IMR-90 (cell line): Measurements from ENCODE around the gene OSBPL6. TPM values are rescaled to one million over a fixed set of nuclear protein-coding genes. Genes with fewer than 3 reads are reported as not detected.

Experiments
- ATAC-seq: fragments of 200-7000 bp; cut with Tn5 transposase; 2 replicates; pipeline ENCODE4 v1.9.1; 2020; ENCODE audit warnings: low read depth, mild to moderate bottlenecking, moderate library complexity
- BruUV-seq: library from RNA; stranded (reverse); fragments of 400-500 nt; replicated peaks from 2 replicates; lab custom pipeline; 2021; lab: Mats Ljungman, UMichigan
- CTCF ChIA-PET: fragments of 300-600 bp; formaldehyde crosslinking; extraction: SDS; loops from one replicate; lab custom pipeline; 2021; ENCODE audit warnings: antibody characterized with exemption; lab: Yijun Ruan, JAX
- POLR2A ChIA-PET: fragments of 300-600 bp; sonication (Branson Sonifier 250); formaldehyde crosslinking; loops from one replicate; lab custom pipeline; 2022; ENCODE audit warnings: antibody characterized with exemption; ENCODE audit not compliant: unreplicated experiment; lab: Charles Lee
- DNase-seq: peaks from one replicate; pipeline ENCODE4 v3.0.0; 2013
- H2AFZ ChIP-seq: replicated peaks from 2 replicates; pipeline ENCODE3; 2013; ENCODE audit warnings: low read length, mild to moderate bottlenecking; ENCODE audit not compliant: poor library complexity
- H2AK5ac ChIP-seq: 2 replicates; pipeline ENCODE4 v1.6.1; 2013; ENCODE audit warnings: low read depth, low read length, inconsistent platforms
- H2AK9ac ChIP-seq: replicated peaks from 2 replicates; pipeline ENCODE3; 2013; ENCODE audit warnings: mild to moderate bottlenecking, low read depth, low read length, moderate library complexity; ENCODE audit not compliant: poor library complexity
- H2BK120ac ChIP-seq: 2 replicates; pipeline ENCODE4 v1.6.1; 2013; ENCODE audit warnings: low read depth, low read length, inconsistent platforms
- H2BK15ac ChIP-seq: 3 replicates; pipeline ENCODE4 v1.6.1; 2013; ENCODE audit warnings: low read depth, low read length, inconsistent platforms
- H2BK20ac ChIP-seq: 2 replicates; pipeline ENCODE4 v1.6.1; 2013; ENCODE audit warnings: low read depth, mild to moderate bottlenecking, inconsistent platforms, low read length, moderate library complexity
- H2BK5ac ChIP-seq: 2 replicates; pipeline ENCODE4 v1.6.1; 2013; ENCODE audit warnings: mild to moderate bottlenecking, low read depth, low read length, inconsistent platforms; ENCODE audit not compliant: poor library complexity, severe bottlenecking
- H3K14ac ChIP-seq: replicated peaks from 2 replicates; pipeline ENCODE4 v1.6.1; 2013; ENCODE audit warnings: low read depth, low read length, inconsistent platforms
- H3K18ac ChIP-seq: 2 replicates; pipeline ENCODE4 v1.6.1; 2013; ENCODE audit warnings: low read depth, low read length, control low read depth
- H3K23ac ChIP-seq: 2 replicates; pipeline ENCODE4 v1.6.1; 2013; ENCODE audit warnings: low read depth, low read length, inconsistent platforms
- H3K27ac ChIP-seq: 2 replicates; pipeline ENCODE4 v1.5.1; 2013; ENCODE audit warnings: mild to moderate bottlenecking, control low read depth, low read length; ENCODE audit not compliant: insufficient read depth
- H3K27me3 ChIP-seq: 2 replicates; pipeline ENCODE4 v1.6.1; 2013; ENCODE audit warnings: low read length; ENCODE audit not compliant: control insufficient read depth, insufficient read depth
- H3K36me3 ChIP-seq: 2 replicates; pipeline ENCODE4 v1.6.1; 2013; ENCODE audit warnings: low read length, mixed read lengths; ENCODE audit not compliant: control insufficient read depth, insufficient read depth
- H3K4ac ChIP-seq: 2 replicates; pipeline ENCODE4 v1.6.1; 2013; ENCODE audit warnings: low read depth, low read length, inconsistent platforms
- H3K4me1 ChIP-seq: 2 replicates; pipeline ENCODE4 v1.6.1; 2013; ENCODE audit warnings: low read length, mixed read lengths; ENCODE audit not compliant: control insufficient read depth, insufficient read depth
- H3K4me2 ChIP-seq: 2 replicates; pipeline ENCODE4 v1.6.1; 2013; ENCODE audit warnings: low read depth, mild to moderate bottlenecking, control low read depth, low read length, moderate library complexity
- H3K4me3 ChIP-seq: 2 replicates; pipeline ENCODE4 v1.5.1; 2013; ENCODE audit warnings: low read depth, mild to moderate bottlenecking, control low read depth, low read length, moderate library complexity; ENCODE audit not compliant: insufficient read depth
- H3K56ac ChIP-seq: 2 replicates; pipeline ENCODE4 v1.6.1; 2013; ENCODE audit warnings: low read length, inconsistent platforms; ENCODE audit not compliant: insufficient read depth; ENCODE audit errors: extremely low read depth
- H3K79me1 ChIP-seq, 2 experiments: 2 replicates each; pipeline ENCODE4 v1.6.1; 2013; ENCODE audit warnings: low read length in 2 of 2, inconsistent platforms in 1 of 2, low read depth in 1 of 2
- H3K9ac ChIP-seq: 2 replicates; pipeline ENCODE4 v1.6.1; 2013; ENCODE audit warnings: low read depth, low read length, control low read depth
- H3K9me1 ChIP-seq: 2 replicates; pipeline ENCODE4 v1.6.1; 2013; ENCODE audit warnings: low read length, inconsistent platforms; ENCODE audit not compliant: insufficient read depth
- H3K9me3 ChIP-seq: 2 replicates; pipeline ENCODE4 v1.6.1; 2013; ENCODE audit warnings: low read length; ENCODE audit not compliant: control insufficient read depth, insufficient read depth
- H4K20me1 ChIP-seq: 2 replicates; pipeline ENCODE4 v1.6.1; 2013; ENCODE audit warnings: low read length, inconsistent platforms; ENCODE audit not compliant: insufficient read depth
- H4K5ac ChIP-seq: 2 replicates; pipeline ENCODE4 v1.6.1; 2013; ENCODE audit warnings: mild to moderate bottlenecking, low read depth, low read length, control low read depth
- H4K8ac ChIP-seq, 2 experiments: 2 replicates each; pipeline ENCODE4 v1.6.1; 2013; ENCODE audit warnings: low read depth in 2 of 2, low read length in 2 of 2, control low read depth in 1 of 2, inconsistent platforms in 1 of 2
- H4K91ac ChIP-seq: 2 replicates; pipeline ENCODE4 v1.6.1; 2013; ENCODE audit warnings: low read depth, low read length, inconsistent platforms; ENCODE audit not compliant: insufficient read depth
- BHLHE40 ChIP-seq: fragments of 150-350 bp; IDR thresholded peaks from 2 replicates; pipeline ENCODE4 v1.6.1; 2016; ENCODE audit warnings: mild to moderate bottlenecking, low read depth, low read length
- CHD1 ChIP-seq: IDR thresholded peaks from 2 replicates; pipeline ENCODE4 v1.6.1; 2012; ENCODE audit warnings: low read depth, low read length, improper control_type of control experiment
- FOS ChIP-seq: fragments of 150-350 bp; IDR thresholded peaks from 2 replicates; pipeline ENCODE4 v1.6.1; 2016; ENCODE audit warnings: low read depth, low read length
- RFX5 ChIP-seq: IDR thresholded peaks from 2 replicates; pipeline ENCODE4 v1.8.0; 2012; ENCODE audit warnings: low read depth, mild to moderate bottlenecking, low read length, moderate library complexity
- SMC3 ChIP-seq: fragments of 150-350 bp; IDR thresholded peaks from 2 replicates; pipeline ENCODE4 v1.6.1; 2016; ENCODE audit warnings: low read depth, mild to moderate bottlenecking, antibody characterized with exemption, low read length, moderate library complexity
- WGBS, 2 experiments: methylation state at CpG; one replicate each; pipeline versions ENCODE4 v1.1.5 to v1.1.7; 2013; ENCODE audit warnings: missing lambda C conversion rate in 2 of 2; ENCODE audit not compliant: insufficient read length in 1 of 2; ENCODE audit errors: extremely low coverage in 2 of 2; 5-methylcytosine and 5-hydroxymethylcytosine counted together
- dilution Hi-C: fragments of 300-500 bp; cut with HindIII; formaldehyde crosslinking; loops from one replicate; pipeline ENCODE4 v1.14.3; 2018; ENCODE audit warnings: low sequenced_read_pairs; ENCODE audit not compliant: unreplicated experiment
- in situ Hi-C: fragments of 300-500 bp; cut with MboI; formaldehyde crosslinking; loops from 3 replicates; pipeline ENCODE4 v1.14.3; 2019; ENCODE audit warnings: low sequenced_read_pairs, inconsistent platforms, mixed read lengths
- intact Hi-C: fragments of 100-400 bp; cut with micrococcal nuclease; formaldehyde crosslinking; loops from 2 replicates; pipeline ENCODE4 v1.10.0; 2022
- polyA plus RNA-seq, 3 experiments: library from polyadenylated mRNA; depleted of rRNA; stranded (reverse); fragments of >200 nt; gene quantifications; 2 replicates each; pipeline ENCODE4 v1.2.3, GENCODE V29; 2012; ENCODE audit warnings: low replicate concordance in 1 of 3
- total RNA-seq: library from RNA; depleted of rRNA; stranded (reverse); fragments of >200 nt; gene quantifications from 2 replicates; pipeline ENCODE4 v1.2.3, GENCODE V29; 2012
- TF ChIP-seq, protein P1 (sequence below): conservative IDR thresholded peaks from 2 replicates; pipeline ENCODE4 v1.5.1; 2012; ENCODE audit warnings: mild to moderate bottlenecking, low read depth, low read length, improper control_type of control experiment
- TF ChIP-seq, protein P2 (sequence below): fragments of 150-350 bp; IDR thresholded peaks from 2 replicates; pipeline ENCODE4 v1.6.1; 2017; ENCODE audit warnings: mild to moderate bottlenecking, antibody characterized with exemption, low read length, low read depth

The OSBPL6 gene
- total and polyA plus RNA-seq, 2 of the 4 experiments (the other 2 are of a cell fraction) = 3.2 to 3.7 TPM

DNA sequence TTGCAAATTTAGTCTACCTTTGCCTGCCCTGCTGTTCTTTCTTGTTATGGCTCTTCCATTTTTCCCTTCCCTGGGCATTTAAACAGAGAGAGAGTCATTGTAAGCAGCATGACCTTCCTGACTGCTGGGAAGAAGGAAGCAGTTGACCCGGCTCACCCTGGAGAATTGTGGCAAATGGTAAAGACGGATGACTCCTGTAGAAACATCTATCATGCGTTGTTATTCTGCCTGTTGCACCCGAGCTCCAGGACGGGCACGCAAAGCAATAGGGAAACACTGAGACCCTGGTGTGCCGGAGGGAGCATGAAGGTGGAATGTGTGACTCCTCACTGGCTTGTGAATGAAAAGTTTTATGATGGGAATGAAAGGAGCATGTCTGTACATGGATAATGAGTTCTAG lies 113.3 kb downstream of the OSBPL6 start:
- H3K4me1 ChIP-seq = no peaks in the 10 kb centered on the region
- intact Hi-C loops = no loop called here

More for the DNA sequence above, 113.3 kb downstream of the OSBPL6 start:
- TF ChIP-seq, protein P1, sequence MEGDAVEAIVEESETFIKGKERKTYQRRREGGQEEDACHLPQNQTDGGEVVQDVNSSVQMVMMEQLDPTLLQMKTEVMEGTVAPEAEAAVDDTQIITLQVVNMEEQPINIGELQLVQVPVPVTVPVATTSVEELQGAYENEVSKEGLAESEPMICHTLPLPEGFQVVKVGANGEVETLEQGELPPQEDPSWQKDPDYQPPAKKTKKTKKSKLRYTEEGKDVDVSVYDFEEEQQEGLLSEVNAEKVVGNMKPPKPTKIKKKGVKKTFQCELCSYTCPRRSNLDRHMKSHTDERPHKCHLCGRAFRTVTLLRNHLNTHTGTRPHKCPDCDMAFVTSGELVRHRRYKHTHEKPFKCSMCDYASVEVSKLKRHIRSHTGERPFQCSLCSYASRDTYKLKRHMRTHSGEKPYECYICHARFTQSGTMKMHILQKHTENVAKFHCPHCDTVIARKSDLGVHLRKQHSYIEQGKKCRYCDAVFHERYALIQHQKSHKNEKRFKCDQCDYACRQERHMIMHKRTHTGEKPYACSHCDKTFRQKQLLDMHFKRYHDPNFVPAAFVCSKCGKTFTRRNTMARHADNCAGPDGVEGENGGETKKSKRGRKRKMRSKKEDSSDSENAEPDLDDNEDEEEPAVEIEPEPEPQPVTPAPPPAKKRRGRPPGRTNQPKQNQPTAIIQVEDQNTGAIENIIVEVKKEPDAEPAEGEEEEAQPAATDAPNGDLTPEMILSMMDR = no peak
- TF ChIP-seq FOS (no peak), SMC3 (no peak), BHLHE40 (no peak), RFX5 (no peak), CHD1 (no peak)
- TF ChIP-seq, protein P2, sequence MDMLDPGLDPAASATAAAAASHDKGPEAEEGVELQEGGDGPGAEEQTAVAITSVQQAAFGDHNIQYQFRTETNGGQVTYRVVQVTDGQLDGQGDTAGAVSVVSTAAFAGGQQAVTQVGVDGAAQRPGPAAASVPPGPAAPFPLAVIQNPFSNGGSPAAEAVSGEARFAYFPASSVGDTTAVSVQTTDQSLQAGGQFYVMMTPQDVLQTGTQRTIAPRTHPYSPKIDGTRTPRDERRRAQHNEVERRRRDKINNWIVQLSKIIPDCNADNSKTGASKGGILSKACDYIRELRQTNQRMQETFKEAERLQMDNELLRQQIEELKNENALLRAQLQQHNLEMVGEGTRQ = no peak
- Histone ChIP-seq H2BK5ac (no peak overlapping the region), H3K9ac (no peak overlapping the region), H2BK20ac (no peak overlapping the region), H4K8ac (no peak overlapping the region), H3K27ac (no peak overlapping the region), H3K27me3 (no peaks in the 10 kb centered on the region), H3K4ac (no peak overlapping the region), H3K36me3 (no peaks in the 10 kb centered on the region), H3K18ac (no peak overlapping the region), H2BK120ac (no peak overlapping the region), H2BK15ac (no peak overlapping the region), H2AFZ (peak overlapping the region; percentile 38), H2AK9ac (no peak overlapping the region), H2AK5ac (no peak overlapping the region), H3K23ac (no peak overlapping the region), H4K91ac (no peak overlapping the region), H3K4me3 (no peak overlapping the region), H3K56ac (no peak overlapping the region), H3K4me2 (no peak overlapping the region), H3K9me1 (peaks cover 3% of the 10 kb centered on the region; the same call in 1 of the 2 replicates), H3K79me1 (no peaks in the 10 kb centered on the region), H4K5ac (no peak overlapping the region), H3K14ac (no peak overlapping the region), H4K20me1 (no peaks in the 10 kb centered on the region), H3K9me3 (no peaks in the 10 kb centered on the region)
- CTCF ChIA-PET = no interaction called here
- POLR2A ChIA-PET = no interaction called here
- ATAC-seq = no peak
- in situ Hi-C loops (no loop called here), dilution Hi-C loops (no loop called here)
- WGBS, 2 experiments = no CpG with 5 or more reads among the region's 7 CpGs
- DNase-seq = no peak
- BruUV-seq = no TSS peak
